Effector CD8-positive, alpha-beta T cell (primary cell): ENCODE measurements around the gene LVRN.

ENCODE experiments used
- DNase-seq: peaks from one replicate; lab custom pipeline; 2025; lab: John Stamatoyannopoulos, UW

LVRN gene

GRCh38 chr5:116013936-116014335 is 51.7 kb downstream of the LVRN start:
- DNase-seq = no peak

GRCh38 chr5:116023619-116024018 is 61.3 kb downstream of the LVRN start:
- DNase-seq = no peak

- no peak for DNase-seq
These were observed 63.6 kb downstream of the LVRN start for GRCh38 chr5:116025866-116026265.

- no peak for DNase-seq
These were observed 69.8 kb downstream of the LVRN start, which contains the start of gene ARL14EPL for GRCh38 chr5:116032094-116032517. ARL14EPL (plus strand) TSS chr5:116032472; CDS start chr5:116051466, 18,994 bp downstream.

GRCh38 chr5:116032991-116033390 is 70.7 kb downstream of the LVRN start:
- no peak for DNase-seq

GRCh38 chr5:116035123-116035522 is 72.8 kb downstream of the LVRN start:
- no peak for DNase-seq

GRCh38 chr5:116037236-116037822 is 75.1 kb downstream of the LVRN start:
- DNase-seq = no peak

- DNase-seq = no peak
These were observed 76.5 kb downstream of the LVRN start for GRCh38 chr5:116038817-116039216.

- no peak for DNase-seq
These were observed 80.1 kb downstream of the LVRN start for GRCh38 chr5:116042375-116042774.

- DNase-seq = no peak
These were observed 81.8 kb downstream of the LVRN start for GRCh38 chr5:116044073-116044472.

GRCh38 chr5:116045821-116046220 is 83.5 kb downstream of the LVRN start:
- no peak for DNase-seq

- no peak for DNase-seq
These were observed 84.0 kb downstream of the LVRN start for GRCh38 chr5:116046261-116046660.

GRCh38 chr5:116046823-116047222 is 84.5 kb downstream of the LVRN start:
- no peak for DNase-seq

- DNase-seq = no peak
These were observed 96.2 kb downstream of the LVRN start for GRCh38 chr5:116058346-116058936.

GRCh38 chr5:116062352-116062751 is 100.1 kb downstream of the LVRN start:
- no peak for DNase-seq

- DNase-seq = no peak
These were observed 101.7 kb downstream of the LVRN start for GRCh38 chr5:116063950-116064349.

- DNase-seq = no peak
These were observed 105.9 kb downstream of the LVRN start for GRCh38 chr5:116068028-116068632.

- DNase-seq = no peak
These were observed 108.9 kb downstream of the LVRN start for GRCh38 chr5:116071211-116071610.

- DNase-seq = no peak
These were observed 113.0 kb downstream of the LVRN start for GRCh38 chr5:116075191-116075831.

GRCh38 chr5:116076496-116076895 is 114.2 kb downstream of the LVRN start:
- no peak for DNase-seq
